ENCODE results near the gene DNM3. TPM values are rescaled to one million over a fixed set of nuclear protein-coding genes. Genes with fewer than 3 reads are reported as not detected.

The DNM3 gene
- total and polyA plus RNA-seq, 2 experiments from 2014 or later: 5.2 to 12.2 TPM

DNA sequence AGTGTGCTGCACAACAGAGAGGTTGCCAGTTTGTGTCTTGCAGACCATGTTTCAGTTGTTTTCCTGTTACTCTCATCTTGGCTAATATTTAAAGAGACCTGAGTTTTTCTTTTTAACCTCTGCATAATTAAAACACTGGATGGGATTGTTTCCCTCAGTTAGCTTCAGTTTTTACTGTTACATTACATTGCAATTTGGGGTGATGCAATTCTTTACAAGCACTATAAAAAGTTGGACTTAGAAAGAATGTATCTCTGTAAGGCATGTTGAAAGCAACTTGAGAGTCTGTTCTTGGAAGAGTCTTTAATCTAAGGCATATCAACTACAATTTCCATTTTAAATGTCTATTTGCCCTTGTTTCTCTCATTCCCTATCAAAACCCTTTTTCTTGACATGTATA, 99.1 kb downstream of the DNM3 start:
- Histone ChIP-seq H3K9me2 (ENCODE audit: insufficient read depth) (no peaks in the 10 kb centered on the region), H3K27ac (ENCODE audit: low read depth) (no peak overlapping the region), H3K79me2 (replicated peaks; ENCODE audit: insufficient read depth) (no peaks in the 10 kb centered on the region), H4K20me1 (replicated peaks; ENCODE audit: insufficient read depth) (no peaks in the 10 kb centered on the region), H3F3A (replicated peaks; ENCODE audit: low read depth) (no peaks in the 10 kb centered on the region), H3K4me3 (no peak overlapping the region), H2AFZ (no peak overlapping the region), H3K27me3 (ENCODE audit: insufficient read depth) (no peaks in the 10 kb centered on the region), H3K4me1 (ENCODE audit: insufficient read depth) (peaks cover 57% of the 10 kb centered on the region), H3K36me3 (ENCODE audit: insufficient read depth) (no peaks in the 10 kb centered on the region), H3K4me2 (peak overlapping the region; percentile 26; the same call in 1 of the 2 replicates)
- H3K4me1 Mint-ChIP-seq: peaks cover 51% of the 10 kb centered on the region
- peak overlapping the region; percentile 37; the same call in 1 of the 2 replicates for H3K27ac Mint-ChIP-seq
- H3K4me3 Mint-ChIP-seq: no peak overlapping the region
- no peaks in the 10 kb centered on the region for H3K36me3 Mint-ChIP-seq (ENCODE audit: low read depth)
- DNase-seq (ENCODE audit: low spot score): no peak
- no peaks in the 10 kb centered on the region for H3K9me3 Mint-ChIP-seq
- H3K27me3 Mint-ChIP-seq (ENCODE audit: insufficient read depth, low read depth, poor library complexity): no peaks in the 10 kb centered on the region
- ATAC-seq: no peak
- TF ChIP-seq POLR2AphosphoS5 (IDR thresholded peaks at IDR 0.05; ENCODE audit: low read depth) (no peak), EZH2phosphoT487 (IDR thresholded peaks at IDR 0.05; ENCODE audit: unreplicated experiment) (no peak), CREB1 (CRISPR knock-in tag; IDR thresholded peaks at IDR 0.05; ENCODE audit: low read depth) (no peak), STAT1 (IDR thresholded peaks at IDR 0.05; ENCODE audit: unreplicated experiment) (no peak), JUNB (IDR thresholded peaks at IDR 0.05; ENCODE audit: unreplicated experiment) (no peak), ZNF114 (CRISPR knock-in tag; IDR thresholded peaks at IDR 0.05) (no peak), NANOG (IDR thresholded peaks at IDR 0.05; ENCODE audit: borderline replicate concordance) (no peak), EZH2 (IDR thresholded peaks at IDR 0.05; ENCODE audit: low read depth, unreplicated experiment) (no peak), ZNF331 (CRISPR knock-in tag; IDR thresholded peaks at IDR 0.05; ENCODE audit: low read depth) (no peak)
- TF ChIP-seq, protein P1, sequence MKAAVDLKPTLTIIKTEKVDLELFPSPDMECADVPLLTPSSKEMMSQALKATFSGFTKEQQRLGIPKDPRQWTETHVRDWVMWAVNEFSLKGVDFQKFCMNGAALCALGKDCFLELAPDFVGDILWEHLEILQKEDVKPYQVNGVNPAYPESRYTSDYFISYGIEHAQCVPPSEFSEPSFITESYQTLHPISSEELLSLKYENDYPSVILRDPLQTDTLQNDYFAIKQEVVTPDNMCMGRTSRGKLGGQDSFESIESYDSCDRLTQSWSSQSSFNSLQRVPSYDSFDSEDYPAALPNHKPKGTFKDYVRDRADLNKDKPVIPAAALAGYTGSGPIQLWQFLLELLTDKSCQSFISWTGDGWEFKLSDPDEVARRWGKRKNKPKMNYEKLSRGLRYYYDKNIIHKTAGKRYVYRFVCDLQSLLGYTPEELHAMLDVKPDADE (IDR thresholded peaks at IDR 0.05): no peak
- TF ChIP-seq, protein P2, sequence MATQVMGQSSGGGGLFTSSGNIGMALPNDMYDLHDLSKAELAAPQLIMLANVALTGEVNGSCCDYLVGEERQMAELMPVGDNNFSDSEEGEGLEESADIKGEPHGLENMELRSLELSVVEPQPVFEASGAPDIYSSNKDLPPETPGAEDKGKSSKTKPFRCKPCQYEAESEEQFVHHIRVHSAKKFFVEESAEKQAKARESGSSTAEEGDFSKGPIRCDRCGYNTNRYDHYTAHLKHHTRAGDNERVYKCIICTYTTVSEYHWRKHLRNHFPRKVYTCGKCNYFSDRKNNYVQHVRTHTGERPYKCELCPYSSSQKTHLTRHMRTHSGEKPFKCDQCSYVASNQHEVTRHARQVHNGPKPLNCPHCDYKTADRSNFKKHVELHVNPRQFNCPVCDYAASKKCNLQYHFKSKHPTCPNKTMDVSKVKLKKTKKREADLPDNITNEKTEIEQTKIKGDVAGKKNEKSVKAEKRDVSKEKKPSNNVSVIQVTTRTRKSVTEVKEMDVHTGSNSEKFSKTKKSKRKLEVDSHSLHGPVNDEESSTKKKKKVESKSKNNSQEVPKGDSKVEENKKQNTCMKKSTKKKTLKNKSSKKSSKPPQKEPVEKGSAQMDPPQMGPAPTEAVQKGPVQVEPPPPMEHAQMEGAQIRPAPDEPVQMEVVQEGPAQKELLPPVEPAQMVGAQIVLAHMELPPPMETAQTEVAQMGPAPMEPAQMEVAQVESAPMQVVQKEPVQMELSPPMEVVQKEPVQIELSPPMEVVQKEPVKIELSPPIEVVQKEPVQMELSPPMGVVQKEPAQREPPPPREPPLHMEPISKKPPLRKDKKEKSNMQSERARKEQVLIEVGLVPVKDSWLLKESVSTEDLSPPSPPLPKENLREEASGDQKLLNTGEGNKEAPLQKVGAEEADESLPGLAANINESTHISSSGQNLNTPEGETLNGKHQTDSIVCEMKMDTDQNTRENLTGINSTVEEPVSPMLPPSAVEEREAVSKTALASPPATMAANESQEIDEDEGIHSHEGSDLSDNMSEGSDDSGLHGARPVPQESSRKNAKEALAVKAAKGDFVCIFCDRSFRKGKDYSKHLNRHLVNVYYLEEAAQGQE (IDR thresholded peaks at IDR 0.05; ENCODE audit: unreplicated experiment): no peak
- TF ChIP-seq, protein P3, sequence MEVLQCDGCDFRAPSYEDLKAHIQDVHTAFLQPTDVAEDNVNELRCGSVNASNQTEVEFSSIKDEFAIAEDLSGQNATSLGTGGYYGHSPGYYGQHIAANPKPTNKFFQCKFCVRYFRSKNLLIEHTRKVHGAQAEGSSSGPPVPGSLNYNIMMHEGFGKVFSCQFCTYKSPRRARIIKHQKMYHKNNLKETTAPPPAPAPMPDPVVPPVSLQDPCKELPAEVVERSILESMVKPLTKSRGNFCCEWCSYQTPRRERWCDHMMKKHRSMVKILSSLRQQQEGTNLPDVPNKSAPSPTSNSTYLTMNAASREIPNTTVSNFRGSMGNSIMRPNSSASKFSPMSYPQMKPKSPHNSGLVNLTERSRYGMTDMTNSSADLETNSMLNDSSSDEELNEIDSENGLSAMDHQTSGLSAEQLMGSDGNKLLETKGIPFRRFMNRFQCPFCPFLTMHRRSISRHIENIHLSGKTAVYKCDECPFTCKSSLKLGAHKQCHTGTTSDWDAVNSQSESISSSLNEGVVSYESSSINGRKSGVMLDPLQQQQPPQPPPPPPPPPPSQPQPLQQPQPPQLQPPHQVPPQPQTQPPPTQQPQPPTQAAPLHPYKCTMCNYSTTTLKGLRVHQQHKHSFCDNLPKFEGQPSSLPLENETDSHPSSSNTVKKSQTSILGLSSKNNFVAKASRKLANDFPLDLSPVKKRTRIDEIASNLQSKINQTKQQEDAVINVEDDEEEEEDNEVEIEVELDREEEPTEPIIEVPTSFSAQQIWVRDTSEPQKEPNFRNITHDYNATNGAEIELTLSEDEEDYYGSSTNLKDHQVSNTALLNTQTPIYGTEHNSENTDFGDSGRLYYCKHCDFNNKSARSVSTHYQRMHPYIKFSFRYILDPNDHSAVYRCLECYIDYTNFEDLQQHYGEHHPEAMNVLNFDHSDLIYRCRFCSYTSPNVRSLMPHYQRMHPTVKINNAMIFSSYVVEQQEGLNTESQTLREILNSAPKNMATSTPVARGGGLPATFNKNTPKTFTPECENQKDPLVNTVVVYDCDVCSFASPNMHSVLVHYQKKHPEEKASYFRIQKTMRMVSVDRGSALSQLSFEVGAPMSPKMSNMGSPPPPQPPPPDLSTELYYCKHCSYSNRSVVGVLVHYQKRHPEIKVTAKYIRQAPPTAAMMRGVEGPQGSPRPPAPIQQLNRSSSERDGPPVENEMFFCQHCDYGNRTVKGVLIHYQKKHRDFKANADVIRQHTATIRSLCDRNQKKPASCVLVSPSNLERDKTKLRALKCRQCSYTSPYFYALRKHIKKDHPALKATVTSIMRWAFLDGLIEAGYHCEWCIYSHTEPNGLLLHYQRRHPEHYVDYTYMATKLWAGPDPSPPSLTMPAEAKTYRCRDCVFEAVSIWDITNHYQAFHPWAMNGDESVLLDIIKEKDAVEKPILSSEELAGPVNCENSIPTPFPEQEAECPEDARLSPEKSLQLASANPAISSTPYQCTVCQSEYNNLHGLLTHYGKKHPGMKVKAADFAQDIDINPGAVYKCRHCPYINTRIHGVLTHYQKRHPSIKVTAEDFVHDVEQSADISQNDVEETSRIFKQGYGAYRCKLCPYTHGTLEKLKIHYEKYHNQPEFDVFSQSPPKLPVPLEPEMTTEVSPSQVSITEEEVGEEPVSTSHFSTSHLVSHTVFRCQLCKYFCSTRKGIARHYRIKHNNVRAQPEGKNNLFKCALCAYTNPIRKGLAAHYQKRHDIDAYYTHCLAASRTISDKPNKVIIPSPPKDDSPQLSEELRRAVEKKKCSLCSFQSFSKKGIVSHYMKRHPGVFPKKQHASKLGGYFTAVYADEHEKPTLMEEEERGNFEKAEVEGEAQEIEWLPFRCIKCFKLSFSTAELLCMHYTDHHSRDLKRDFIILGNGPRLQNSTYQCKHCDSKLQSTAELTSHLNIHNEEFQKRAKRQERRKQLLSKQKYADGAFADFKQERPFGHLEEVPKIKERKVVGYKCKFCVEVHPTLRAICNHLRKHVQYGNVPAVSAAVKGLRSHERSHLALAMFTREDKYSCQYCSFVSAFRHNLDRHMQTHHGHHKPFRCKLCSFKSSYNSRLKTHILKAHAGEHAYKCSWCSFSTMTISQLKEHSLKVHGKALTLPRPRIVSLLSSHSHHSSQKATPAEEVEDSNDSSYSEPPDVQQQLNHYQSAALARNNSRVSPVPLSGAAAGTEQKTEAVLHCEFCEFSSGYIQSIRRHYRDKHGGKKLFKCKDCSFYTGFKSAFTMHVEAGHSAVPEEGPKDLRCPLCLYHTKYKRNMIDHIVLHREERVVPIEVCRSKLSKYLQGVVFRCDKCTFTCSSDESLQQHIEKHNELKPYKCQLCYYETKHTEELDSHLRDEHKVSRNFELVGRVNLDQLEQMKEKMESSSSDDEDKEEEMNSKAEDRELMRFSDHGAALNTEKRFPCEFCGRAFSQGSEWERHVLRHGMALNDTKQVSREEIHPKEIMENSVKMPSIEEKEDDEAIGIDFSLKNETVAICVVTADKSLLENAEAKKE (CRISPR knock-in tag; IDR thresholded peaks at IDR 0.05): no peak
- TF ChIP-seq, protein P4, sequence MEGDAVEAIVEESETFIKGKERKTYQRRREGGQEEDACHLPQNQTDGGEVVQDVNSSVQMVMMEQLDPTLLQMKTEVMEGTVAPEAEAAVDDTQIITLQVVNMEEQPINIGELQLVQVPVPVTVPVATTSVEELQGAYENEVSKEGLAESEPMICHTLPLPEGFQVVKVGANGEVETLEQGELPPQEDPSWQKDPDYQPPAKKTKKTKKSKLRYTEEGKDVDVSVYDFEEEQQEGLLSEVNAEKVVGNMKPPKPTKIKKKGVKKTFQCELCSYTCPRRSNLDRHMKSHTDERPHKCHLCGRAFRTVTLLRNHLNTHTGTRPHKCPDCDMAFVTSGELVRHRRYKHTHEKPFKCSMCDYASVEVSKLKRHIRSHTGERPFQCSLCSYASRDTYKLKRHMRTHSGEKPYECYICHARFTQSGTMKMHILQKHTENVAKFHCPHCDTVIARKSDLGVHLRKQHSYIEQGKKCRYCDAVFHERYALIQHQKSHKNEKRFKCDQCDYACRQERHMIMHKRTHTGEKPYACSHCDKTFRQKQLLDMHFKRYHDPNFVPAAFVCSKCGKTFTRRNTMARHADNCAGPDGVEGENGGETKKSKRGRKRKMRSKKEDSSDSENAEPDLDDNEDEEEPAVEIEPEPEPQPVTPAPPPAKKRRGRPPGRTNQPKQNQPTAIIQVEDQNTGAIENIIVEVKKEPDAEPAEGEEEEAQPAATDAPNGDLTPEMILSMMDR (conservative IDR thresholded peaks at IDR 0.05; ENCODE audit: low read depth in 2 of 2): no peak
